NCI-H1694 (cell line): ENCODE results near the gene CDK17.

Experiments used
- DNase-seq: peaks from one replicate; lab custom pipeline; 2025; lab: John Stamatoyannopoulos, UW

CDK17 gene

GRCh38 chr12:96237465-96238077 is 162.7 kb downstream of the CDK17 start:
- no peak for DNase-seq

GRCh38 chr12:96237035-96237434 is 163.2 kb downstream of the CDK17 start:
- DNase-seq, result no peak

- no peak for DNase-seq
These were observed 163.9 kb downstream of the CDK17 start for GRCh38 chr12:96236221-96236822.

- no peak for DNase-seq
These were observed 164.8 kb downstream of the CDK17 start for GRCh38 chr12:96235484-96235826.

DNA sequence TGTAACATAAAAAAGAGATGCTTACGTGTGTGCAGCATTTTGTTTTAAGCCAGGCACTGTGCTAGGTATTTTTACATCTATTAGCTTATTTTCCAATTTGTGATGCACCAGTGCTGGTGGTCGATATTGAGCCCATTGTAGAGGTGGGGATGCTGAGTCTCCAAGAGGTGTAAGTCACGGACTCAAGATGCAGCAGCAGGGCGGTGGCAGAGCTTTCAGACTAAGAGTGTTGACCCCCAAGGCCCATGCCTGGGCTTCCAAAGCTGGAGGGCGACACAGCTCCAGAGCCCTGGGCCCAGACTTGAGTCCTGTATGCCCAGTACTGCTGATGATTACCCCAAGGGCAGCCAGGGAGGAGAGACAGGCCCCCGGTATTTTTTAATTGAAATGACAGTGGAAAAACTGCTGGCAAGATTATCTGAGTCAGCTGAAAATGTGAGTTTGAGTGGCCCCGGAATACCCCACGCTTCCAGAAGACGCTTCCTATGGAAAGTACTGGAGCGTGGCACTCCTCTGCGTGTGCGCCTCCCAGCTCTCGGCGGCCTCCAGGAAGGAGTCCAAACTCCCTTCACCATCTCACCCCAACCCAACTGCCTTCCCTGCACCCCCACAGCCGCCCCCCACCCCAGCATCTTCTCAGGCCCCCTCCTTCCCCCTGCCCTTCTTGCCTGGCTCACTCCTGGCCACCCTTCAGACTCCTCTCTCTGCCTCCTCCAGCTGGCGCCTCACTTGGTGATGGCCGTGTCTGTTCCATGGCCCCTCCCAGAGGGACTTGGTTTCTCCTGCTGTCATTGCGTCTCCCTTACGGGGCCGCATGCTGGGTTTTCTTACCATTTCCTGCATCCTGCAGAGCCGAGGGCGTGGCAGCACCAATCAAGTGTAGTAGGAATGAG is 165.4 kb downstream of the CDK17 start:
- DNase-seq, result no peak

- peak; percentile 85 for DNase-seq
These were observed 166.2 kb downstream of the CDK17 start for GRCh38 chr12:96233939-96234461.

- DNase-seq, result no peak
These were observed 167.1 kb downstream of the CDK17 start for GRCh38 chr12:96233168-96233567.

- no peak for DNase-seq
These were observed 169.6 kb downstream of the CDK17 start for GRCh38 chr12:96230646-96231045.

DNA sequence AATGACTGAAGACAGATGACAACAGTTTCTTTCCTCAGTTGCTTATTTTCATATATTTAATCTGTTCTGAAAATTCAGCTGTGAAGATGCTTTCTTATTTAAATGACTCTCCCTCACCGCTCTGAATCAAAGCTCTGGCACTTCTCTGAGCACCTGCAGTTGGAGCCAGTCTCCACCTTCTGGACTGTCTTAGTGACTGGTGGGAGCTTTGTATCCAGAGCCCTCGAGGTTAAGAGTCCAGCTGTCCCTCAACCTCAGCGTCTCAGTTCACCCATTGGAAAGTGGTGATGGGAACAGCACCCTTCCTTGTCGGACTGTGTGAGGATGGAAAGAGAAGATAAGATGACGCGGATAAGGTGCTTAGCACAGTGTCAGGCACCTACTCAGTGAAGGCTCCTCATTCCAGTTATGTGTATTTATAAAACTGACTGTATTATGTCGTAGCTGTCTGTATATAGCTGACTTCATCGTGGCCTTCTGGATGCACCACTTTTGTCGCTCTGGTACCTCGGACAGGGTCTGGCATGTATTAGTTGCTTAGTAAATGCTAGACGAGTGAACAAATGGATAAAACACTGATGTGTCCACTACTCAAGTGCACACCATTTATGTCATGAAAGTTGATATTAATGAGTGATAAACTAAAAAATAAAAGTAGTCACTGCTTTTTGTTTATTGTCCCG is 171.5 kb downstream of the CDK17 start:
- DNase-seq, result no peak
